ENCODE measurements around the gene ARSJ.
"Not testable (repeated sequence)": the region's sequence is repeated elsewhere in the genome, so short reads cannot be mapped to it uniquely, and the experiment has no call there.

ARSJ gene

GRCh38 chr4:113955411-113955810 lies 24.0 kb downstream of the ARSJ start:
- DNase-seq = no peak

DNA sequence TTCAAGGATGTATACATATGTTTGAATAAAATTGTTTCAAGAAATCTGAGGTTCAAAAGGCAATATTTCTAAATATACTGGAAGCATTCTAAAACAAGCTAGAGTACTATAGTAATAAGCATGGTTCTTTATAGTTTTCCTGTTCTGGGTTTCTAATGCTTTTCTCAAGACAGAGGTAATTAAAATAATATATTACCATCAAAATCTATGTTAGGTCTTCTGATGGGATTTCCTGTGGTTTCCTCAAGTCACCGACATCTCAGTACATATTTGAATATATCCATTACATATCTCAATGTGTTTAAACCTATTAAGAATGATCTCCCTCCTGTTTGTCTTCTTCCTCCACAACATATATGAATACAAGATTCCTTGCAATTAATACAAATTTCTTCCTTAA lies 25.6 kb downstream of the ARSJ start:
- no peak for DNase-seq

- peak; percentile 9 for DNase-seq
Observed at GRCh38 chr4:113952452-113953029, 26.9 kb downstream of the ARSJ start.

- DNase-seq = no peak
Observed at GRCh38 chr4:113951263-113951662, 28.2 kb downstream of the ARSJ start.

- DNase-seq = no peak
Observed at GRCh38 chr4:113950207-113950606, 29.2 kb downstream of the ARSJ start.

DNA sequence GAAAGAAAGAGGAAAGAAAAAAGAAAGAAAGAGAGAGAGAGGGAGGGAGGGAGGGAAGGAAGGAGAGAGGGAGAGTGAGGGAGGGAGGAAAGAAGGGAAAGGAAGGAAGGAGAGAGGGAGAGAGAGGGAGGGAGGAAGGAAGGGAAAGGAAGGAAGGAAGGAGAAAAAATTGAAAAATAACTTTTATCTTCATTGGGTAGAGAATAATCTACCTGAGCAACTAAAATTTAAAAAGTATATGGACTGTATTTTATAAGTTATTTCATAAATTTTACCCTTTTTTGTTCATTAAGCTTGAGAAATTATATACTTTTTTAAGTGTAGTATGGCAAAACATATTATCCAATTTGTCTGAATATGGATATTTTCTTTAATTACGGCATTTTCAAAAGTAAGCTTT lies 32.0 kb downstream of the ARSJ start:
- DNase-seq = no peak

- DNase-seq = no peak
Observed at GRCh38 chr4:113945906-113946305, 33.5 kb downstream of the ARSJ start.

DNA sequence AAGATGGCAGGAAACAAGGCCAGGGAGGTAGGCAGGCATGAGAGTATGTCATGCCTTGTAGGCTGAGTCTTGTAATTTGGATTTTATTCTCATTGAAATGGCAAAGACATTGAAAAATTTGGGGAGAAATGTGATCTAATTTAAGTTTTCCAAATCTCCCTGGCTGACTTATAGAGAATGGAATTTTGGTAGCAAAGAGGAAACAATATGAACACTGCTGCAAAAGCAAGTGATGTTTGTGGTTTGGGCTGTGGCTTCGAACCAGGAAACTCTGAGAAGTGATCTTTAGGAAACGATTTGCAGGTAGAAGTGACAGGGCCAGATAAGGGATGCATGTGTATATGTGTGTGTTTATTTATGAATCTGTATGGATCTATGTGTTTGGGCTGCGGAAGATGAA lies 35.6 kb downstream of the ARSJ start:
- no peak for DNase-seq

DNA sequence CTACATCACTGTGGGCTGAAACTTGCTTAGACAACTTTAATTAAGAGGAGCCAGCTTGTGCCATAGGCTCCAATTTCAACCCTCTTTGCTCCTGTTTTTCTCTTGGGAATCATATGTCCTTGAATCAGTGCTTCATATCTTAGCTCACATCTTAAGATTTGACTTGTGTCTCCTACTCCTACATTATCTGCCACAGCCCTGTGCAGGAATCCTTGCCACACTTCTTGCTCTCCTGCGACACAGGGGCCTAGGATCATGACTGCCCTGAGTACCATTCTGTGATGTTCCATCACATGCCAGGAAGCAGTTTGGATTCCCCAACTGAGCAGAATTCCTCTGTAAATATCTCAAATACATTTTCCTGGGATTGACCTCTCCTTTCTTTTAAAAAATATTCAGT lies 36.4 kb downstream of the ARSJ start:
- DNase-seq = no peak

DNA sequence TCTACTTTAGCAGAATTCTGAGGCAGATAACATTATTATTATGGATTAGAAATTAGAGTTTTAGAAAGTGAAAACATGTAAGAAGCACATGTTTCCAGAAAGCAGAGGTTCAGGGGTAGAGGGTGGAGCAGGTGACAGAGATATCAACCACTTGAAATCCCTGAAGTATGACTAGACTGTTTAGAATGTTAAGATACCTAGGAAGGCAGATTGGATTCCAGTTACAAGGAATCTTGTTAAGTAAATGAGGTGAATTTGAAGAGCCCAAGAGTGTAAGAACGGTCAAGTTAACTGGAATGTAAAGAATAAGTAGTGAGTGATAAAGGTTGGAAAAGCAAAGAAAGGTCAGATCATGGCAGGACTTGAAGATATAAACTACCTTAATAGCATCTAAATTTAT lies 37.6 kb downstream of the ARSJ start:
- DNase-seq = no peak

DNA sequence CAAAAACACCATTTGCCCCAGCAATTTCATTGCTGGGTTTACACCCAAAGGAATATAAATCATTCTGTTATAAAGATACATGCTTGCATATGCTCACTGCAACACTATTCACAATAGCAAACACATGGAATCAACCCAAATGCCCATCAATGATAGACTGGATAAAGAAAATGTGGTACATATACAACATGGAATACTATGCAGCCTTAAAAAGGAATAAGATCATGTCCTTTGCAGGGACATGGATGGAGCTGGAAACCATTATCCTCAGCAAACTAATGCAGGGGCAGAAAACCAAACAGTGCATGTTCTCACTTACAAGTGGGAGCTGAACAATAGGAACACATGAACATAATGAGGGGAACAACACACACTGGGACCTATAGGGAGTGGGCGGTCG lies 39.3 kb downstream of the ARSJ start:
- DNase-seq = not testable (repeated sequence)

DNA sequence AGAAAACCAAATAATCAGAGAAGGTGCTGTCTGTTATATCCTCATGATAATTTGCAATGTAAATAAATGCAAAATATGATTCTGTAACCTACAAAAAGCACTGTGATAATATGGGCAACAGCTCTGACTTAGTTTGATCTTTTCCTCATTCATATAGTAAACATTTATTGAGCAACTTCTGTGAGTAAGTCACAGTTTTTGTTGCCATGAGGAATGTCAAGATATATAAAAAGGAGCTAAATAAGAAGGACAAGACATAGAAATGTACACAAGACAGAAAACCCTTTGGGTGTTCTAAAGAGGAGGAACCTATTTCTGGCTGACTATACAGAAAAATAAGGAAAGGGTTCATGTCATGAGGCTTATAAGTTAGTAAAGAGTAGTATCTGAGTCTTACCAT lies 44.3 kb downstream of the ARSJ start:
- no peak for DNase-seq

- DNase-seq = not testable (repeated sequence)
Observed at GRCh38 chr4:113924706-113925105, 54.7 kb downstream of the ARSJ start.

DNA sequence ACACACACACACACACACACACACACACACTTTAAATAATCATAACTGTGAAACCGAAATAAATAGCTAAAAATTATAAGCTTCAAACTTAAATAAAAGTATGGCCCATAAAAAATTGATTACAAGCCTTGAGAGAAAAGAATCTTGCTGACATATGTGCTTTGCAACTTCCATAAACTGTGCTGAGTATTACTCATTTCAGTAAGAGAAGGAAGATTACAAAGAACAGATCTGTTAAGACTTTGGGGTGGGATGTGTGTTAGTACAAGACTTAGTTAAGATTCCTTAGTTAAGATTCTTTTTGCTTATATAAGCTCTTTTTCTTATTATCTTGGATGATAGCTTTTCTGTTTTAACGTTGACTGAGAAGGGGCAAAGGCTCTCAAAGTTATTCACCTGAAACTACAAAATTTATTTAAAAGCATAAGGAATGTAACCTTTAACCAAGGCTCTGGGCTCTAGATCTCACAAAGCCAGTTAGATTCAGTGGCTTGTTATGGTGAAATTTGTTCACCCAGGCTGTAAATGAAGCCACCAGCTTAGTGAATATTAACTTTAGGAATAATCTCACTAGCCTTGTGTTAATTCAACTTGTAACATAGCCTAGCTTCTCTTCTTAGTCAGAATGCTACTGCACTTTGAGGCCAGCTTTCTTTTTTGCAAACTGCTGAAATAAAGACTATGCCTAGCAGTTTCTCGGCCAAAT lies 58.2 kb downstream of the ARSJ start:
- DNase-seq = no peak

DNA sequence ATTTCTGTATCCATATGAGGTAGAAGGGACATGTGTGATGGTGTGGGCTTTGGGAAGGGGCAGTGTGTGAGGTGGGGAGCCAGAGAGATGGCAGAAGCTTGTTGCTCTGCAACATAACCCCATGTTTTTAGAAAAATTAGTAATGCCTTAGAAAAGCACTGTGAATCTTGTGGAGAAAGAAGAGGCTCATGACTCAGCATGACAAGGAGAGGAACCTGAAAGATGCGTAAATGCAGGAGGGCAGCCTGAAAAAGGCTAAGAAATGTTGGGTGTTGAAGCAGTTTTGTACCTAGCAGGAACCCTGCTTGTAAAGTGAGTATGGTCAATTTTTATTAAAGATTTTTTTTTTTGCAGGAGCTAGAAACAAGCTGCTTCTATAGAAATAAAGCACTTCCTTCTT lies 59.8 kb downstream of the ARSJ start:
- no peak for DNase-seq

DNA sequence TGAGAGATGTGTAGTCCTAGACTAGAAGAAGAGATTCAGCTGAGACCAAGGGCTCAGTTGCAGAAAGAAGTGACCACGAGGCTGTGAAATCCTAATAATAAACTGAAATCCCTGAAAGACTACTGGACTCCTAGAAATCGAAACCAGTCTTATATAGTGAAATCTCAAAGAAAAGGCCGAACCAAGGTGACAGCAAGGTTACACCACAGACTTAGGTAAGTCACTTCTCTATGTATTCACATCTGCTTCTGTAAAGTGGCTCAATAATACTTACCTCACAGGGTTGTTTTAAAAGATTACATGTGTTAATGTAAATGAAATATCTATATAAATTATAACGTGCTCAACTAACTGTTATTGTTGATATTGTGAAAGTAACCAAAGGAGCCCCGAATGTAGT lies 60.3 kb downstream of the ARSJ start:
- no peak for DNase-seq

- DNase-seq = no peak
Observed at GRCh38 chr4:113908829-113909228, 70.6 kb downstream of the ARSJ start.

DNA sequence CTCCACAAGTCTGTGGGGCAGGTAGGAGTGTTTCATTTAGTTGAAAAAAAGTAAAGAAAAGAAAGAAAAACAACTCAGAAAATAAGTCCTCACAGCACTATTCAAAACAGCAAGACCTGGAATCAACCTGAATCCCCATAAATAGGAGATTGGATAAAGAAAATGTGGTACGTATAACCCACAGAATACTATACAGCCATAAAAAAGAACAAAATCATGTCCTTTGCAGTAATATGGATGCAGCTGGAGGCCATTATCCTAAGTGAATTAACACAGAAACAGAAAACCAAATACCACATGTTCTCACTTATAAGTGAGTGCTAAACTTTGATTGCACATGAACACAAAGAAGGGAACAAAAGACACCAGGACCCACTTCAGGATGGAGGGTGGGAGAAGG lies 71.9 kb downstream of the ARSJ start:
- no peak for DNase-seq

DNA sequence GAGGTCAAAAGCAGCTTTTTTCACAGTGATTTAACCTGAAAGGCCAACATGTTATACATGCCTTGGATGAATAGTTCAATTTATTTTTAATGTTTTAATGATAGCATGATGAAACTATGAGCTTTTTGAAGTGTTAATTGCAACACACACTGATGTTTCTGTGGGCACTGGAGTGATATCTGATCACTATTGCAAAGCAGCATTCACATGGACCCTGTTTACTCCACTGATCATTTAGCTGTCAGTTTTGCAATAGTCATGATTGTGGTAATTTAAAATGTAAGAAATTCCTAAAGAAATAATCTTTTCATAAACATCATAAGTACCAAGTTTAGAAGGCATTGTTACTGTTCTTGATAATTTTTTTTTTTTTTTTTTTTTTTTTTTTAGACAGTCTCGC lies 74.1 kb downstream of the ARSJ start:
- no peak for DNase-seq

- no peak for DNase-seq
Observed at GRCh38 chr4:113904877-113905276, 74.6 kb downstream of the ARSJ start.

DNA sequence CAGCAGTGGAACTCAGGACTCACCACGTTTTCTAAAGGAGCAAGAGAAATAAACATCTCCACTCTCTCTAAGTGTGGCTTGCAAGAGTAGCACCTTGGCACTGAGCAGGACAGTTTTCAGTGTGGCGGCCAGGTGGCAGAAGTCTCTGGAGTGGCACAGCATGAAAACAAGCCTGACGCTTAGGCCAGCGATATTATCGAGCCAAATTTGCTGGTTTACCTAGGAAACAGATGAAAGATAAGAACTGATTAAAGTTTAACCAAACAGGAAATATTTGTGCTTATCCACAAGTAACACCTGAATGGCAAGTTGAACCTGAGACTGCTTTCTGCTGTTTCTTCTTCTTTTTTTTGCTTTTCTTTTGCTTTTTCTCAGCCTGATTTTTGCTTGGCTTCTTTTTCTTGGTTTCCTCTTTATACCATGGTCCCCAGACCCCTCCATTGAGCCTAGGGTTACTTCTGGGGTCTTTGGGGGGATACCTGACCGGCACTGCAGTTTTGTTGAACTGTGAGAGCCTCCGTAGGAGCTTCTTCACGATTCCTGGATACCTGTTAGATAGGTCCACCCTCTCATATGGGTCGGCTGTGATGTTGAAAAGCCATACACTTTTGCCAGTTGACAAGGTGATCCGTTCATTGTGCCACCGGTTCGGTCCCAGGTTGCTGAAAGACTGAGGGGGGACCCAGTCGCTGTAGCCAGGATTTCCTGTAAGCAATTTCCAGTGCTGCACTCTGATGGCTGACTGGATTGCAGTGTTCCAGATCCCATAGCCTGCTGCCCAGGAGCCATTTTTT lies 77.3 kb downstream of the ARSJ start:
- DNase-seq = no peak

- DNase-seq = no peak
Observed at GRCh38 chr4:113899271-113900070, 80.0 kb downstream of the ARSJ start.

DNA sequence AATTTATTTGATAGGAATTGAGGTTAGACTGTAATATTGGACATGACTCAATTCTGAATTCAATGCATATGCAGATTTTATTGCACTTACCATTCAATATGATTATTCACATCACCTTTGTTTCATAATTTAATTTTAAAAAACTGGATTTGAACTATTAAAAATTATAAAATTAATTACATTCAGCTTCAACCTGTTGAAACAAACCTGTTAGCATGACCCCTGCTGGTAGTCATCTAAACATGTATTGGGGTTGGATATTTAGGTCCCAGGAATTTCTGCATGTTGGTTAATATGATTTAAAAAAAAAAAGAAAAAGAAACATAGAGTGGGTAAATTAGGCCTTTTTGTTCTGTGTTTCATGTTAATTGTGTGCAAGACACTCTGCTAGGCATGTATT lies 85.9 kb downstream of the ARSJ start:
- no peak for DNase-seq

Measured in SHP77 treated with DMSO at 0.1 percent for 48 hours (cell line).